Activated naive CD4-positive, alpha-beta T cell treated with anti-CD3 and anti-CD28 coated beads for 36 hours (primary cell): ENCODE data around the gene ZNF782. TPM values are rescaled to one million over a fixed set of nuclear protein-coding genes. Genes with fewer than 3 reads are reported as not detected.
"Not testable (repeated sequence)": the region's sequence is repeated elsewhere in the genome, so short reads cannot be mapped to it uniquely, and the experiment has no call there.

Source experiments
- CTCF ChIA-PET: fragments of 350-600 bp; sonication (Branson Sonifier 250); formaldehyde crosslinking; loops from one replicate; lab custom pipeline; 2021; ENCODE audit warnings: antibody characterized with exemption; lab: Charles Lee
- DNase-seq: peaks from one replicate; pipeline ENCODE4 v3.0.0-alpha.2; 2020
- H3K27ac Mint-ChIP-seq: one replicate; pipeline ENCODE4 v1.8.0; 2021; ENCODE audit warnings: mild to moderate bottlenecking, mixed read lengths
- H3K27me3 Mint-ChIP-seq: one replicate; pipeline ENCODE4 v1.8.0; 2021; ENCODE audit warnings: low read depth, mixed read lengths
- H3K36me3 Mint-ChIP-seq: one replicate; pipeline ENCODE4 v1.8.0; 2021; ENCODE audit warnings: low read depth, mixed read lengths
- H3K4me1 Mint-ChIP-seq: one replicate; pipeline ENCODE4 v1.8.0; 2021; ENCODE audit warnings: low read depth, mixed read lengths
- H3K4me3 Mint-ChIP-seq: one replicate; pipeline ENCODE4 v1.8.0; 2021; ENCODE audit warnings: mild to moderate bottlenecking, moderate library complexity, mixed read lengths
- H3K9me3 Mint-ChIP-seq: one replicate; pipeline ENCODE4 v1.8.0; 2021; ENCODE audit warnings: mixed read lengths
- intact Hi-C: fragments of 100-400 bp; cut with micrococcal nuclease; formaldehyde crosslinking; loops from one replicate; pipeline ENCODE4 v1.15.1; 2023
- total RNA-seq, 2 experiments: library from RNA; stranded (reverse); gene quantifications; one replicate each; pipeline ENCODE4 v1.2.3, GENCODE V29; 2021

The ZNF782 gene
- total RNA-seq, 2 experiments from 2014 or later: 2.2 to 2.8 TPM

- CTCF ChIA-PET: no interaction called here
- no peak overlapping the region for H3K27ac Mint-ChIP-seq
- peaks cover 69% of the 10 kb centered on the region for H3K36me3 Mint-ChIP-seq
- peaks cover 68% of the 10 kb centered on the region for H3K9me3 Mint-ChIP-seq
- H3K4me3 Mint-ChIP-seq: no peak overlapping the region
- H3K27me3 Mint-ChIP-seq: no peaks in the 10 kb centered on the region
- intact Hi-C loops: no loop called here
- DNase-seq: no peak
- H3K4me1 Mint-ChIP-seq: no peaks in the 10 kb centered on the region
These were observed 36.3 kb downstream of the ZNF782 start for GRCh38 chr9:96817973-96818372.

- peaks cover 67% of the 10 kb centered on the region for H3K9me3 Mint-ChIP-seq
- intact Hi-C loops: no loop called here
These were observed 40.7 kb downstream of the ZNF782 start for GRCh38 chr9:96813607-96814006.

GRCh38 chr9:96798959-96799358 lies 55.4 kb downstream of the ZNF782 start:
- Mint-ChIP-seq H3K9me3 (peaks cover 53% of the 10 kb centered on the region), H3K36me3 (peaks cover 54% of the 10 kb centered on the region)
- H3K4me1 Mint-ChIP-seq, H3K4me3 Mint-ChIP-seq, intact Hi-C loops, H3K27ac Mint-ChIP-seq, CTCF ChIA-PET, H3K27me3 Mint-ChIP-seq, DNase-seq: not testable (repeated sequence)

More at GRCh38 chr9:96813607-96814006, 40.7 kb downstream of the ZNF782 start:
- Mint-ChIP-seq H3K27me3 (no peaks in the 10 kb centered on the region), H3K27ac (no peak overlapping the region), H3K4me1 (no peaks in the 10 kb centered on the region), H3K4me3 (no peak overlapping the region), H3K36me3 (peaks cover 40% of the 10 kb centered on the region)
- DNase-seq: no peak
- CTCF ChIA-PET: no interaction called here

GRCh38 chr9:96784021-96784420 lies 70.3 kb downstream of the ZNF782 start:
- Mint-ChIP-seq H3K27me3 (no peaks in the 10 kb centered on the region), H3K9me3 (peaks cover 37% of the 10 kb centered on the region)
- intact Hi-C loops: loop anchor here (10.0 kb wide), 1 partner anchor 1059 kb away; no protein-coding TSS in a partner anchor

GRCh38 chr9:96782235-96782634 lies 72.1 kb downstream of the ZNF782 start:
- no peak overlapping the region for H3K27ac Mint-ChIP-seq
- H3K4me3 Mint-ChIP-seq: no peak overlapping the region

More at GRCh38 chr9:96784021-96784420, 70.3 kb downstream of the ZNF782 start:
- Mint-ChIP-seq H3K4me1 (peaks cover 13% of the 10 kb centered on the region), H3K27ac (no peak overlapping the region), H3K36me3 (peaks cover 23% of the 10 kb centered on the region), H3K4me3 (no peak overlapping the region)
- DNase-seq: no peak
- CTCF ChIA-PET: no interaction called here

GRCh38 chr9:96781552-96781951 lies 72.8 kb downstream of the ZNF782 start:
- Mint-ChIP-seq H3K36me3 (peaks cover 7% of the 10 kb centered on the region), H3K4me3 (no peak overlapping the region), H3K27ac (no peak overlapping the region), H3K4me1 (peaks cover 26% of the 10 kb centered on the region), H3K9me3 (peaks cover 21% of the 10 kb centered on the region), H3K27me3 (no peaks in the 10 kb centered on the region)
- intact Hi-C loops: loop anchor here (10.0 kb wide), 1 partner anchor 1057 kb away; no protein-coding TSS in a partner anchor
- DNase-seq: no peak
- CTCF ChIA-PET: no interaction called here

More at GRCh38 chr9:96782235-96782634, 72.1 kb downstream of the ZNF782 start:
- H3K9me3 Mint-ChIP-seq: peaks cover 25% of the 10 kb centered on the region
- intact Hi-C loops: loop anchor here (1.0 to 10.0 kb wide), 3 partner anchors 280 to 1057 kb away; no protein-coding TSS in a partner anchor
- DNase-seq: peak; percentile 42
- H3K36me3 Mint-ChIP-seq: peaks cover 13% of the 10 kb centered on the region
- H3K27me3 Mint-ChIP-seq: no peaks in the 10 kb centered on the region
- CTCF ChIA-PET: no interaction called here
- H3K4me1 Mint-ChIP-seq: peaks cover 19% of the 10 kb centered on the region

GRCh38 chr9:96779089-96779488 lies 75.2 kb downstream of the ZNF782 start:
- Mint-ChIP-seq H3K27ac (no peak overlapping the region), H3K36me3 (peaks cover 22% of the 10 kb centered on the region), H3K9me3 (peaks cover 12% of the 10 kb centered on the region), H3K4me3 (peak overlapping the region; percentile 52), H3K4me1 (peaks cover 32% of the 10 kb centered on the region), H3K27me3 (no peaks in the 10 kb centered on the region)
- DNase-seq: no peak
- CTCF ChIA-PET: no interaction called here
- intact Hi-C loops: loop anchor here (10.0 kb wide), 1 partner anchor 364 kb away; the partner anchor contains the start of gene ZNF367

GRCh38 chr9:96777426-96777864 lies 76.9 kb downstream of the ZNF782 start:
- H3K9me3 Mint-ChIP-seq: peaks cover 5% of the 10 kb centered on the region
- peak overlapping the region; percentile 100 for H3K4me3 Mint-ChIP-seq
- H3K36me3 Mint-ChIP-seq: peaks cover 34% of the 10 kb centered on the region
- H3K4me1 Mint-ChIP-seq: peaks cover 32% of the 10 kb centered on the region
- intact Hi-C loops: loop anchor here (10.0 kb wide), 1 partner anchor 363 kb away; the partner anchor contains the start of gene ZNF367
- DNase-seq: no peak
- peak overlapping the region; percentile 96 for H3K27ac Mint-ChIP-seq
- no peaks in the 10 kb centered on the region for H3K27me3 Mint-ChIP-seq
- CTCF ChIA-PET: interaction anchor here (0.7 to 1.5 kb wide), 2 partner anchors 79 to 335 kb away, joined by 4 to 6 read pairs; no protein-coding TSS in a partner anchor

- H3K4me1 Mint-ChIP-seq: peaks cover 4% of the 10 kb centered on the region
- peaks cover 85% of the 10 kb centered on the region for H3K36me3 Mint-ChIP-seq
- no peak overlapping the region for H3K27ac Mint-ChIP-seq
- no peaks in the 10 kb centered on the region for H3K27me3 Mint-ChIP-seq
- H3K4me3 Mint-ChIP-seq: no peak overlapping the region
- peaks cover 38% of the 10 kb centered on the region for H3K9me3 Mint-ChIP-seq
- DNase-seq: no peak
- CTCF ChIA-PET: no interaction called here
- intact Hi-C loops: loop anchor here (10.0 kb wide), 1 partner anchor 356 kb away; the partner anchor contains the start of gene ZNF367
These were observed 83.2 kb downstream of the ZNF782 start for GRCh38 chr9:96771124-96771523.

- Mint-ChIP-seq H3K9me3 (peaks cover 44% of the 10 kb centered on the region), H3K4me3 (no peak overlapping the region)
- CTCF ChIA-PET: no interaction called here
These were observed 84.3 kb downstream of the ZNF782 start for GRCh38 chr9:96769989-96770388.

More at GRCh38 chr9:96769989-96770388, 84.3 kb downstream of the ZNF782 start:
- no peak for DNase-seq
- peaks cover 91% of the 10 kb centered on the region for H3K36me3 Mint-ChIP-seq
- H3K27me3 Mint-ChIP-seq: no peaks in the 10 kb centered on the region
- intact Hi-C loops: loop anchor here (10.0 kb wide), 1 partner anchor 355 kb away; the partner anchor contains the start of gene ZNF367
- no peak overlapping the region for H3K27ac Mint-ChIP-seq
- peaks cover 4% of the 10 kb centered on the region for H3K4me1 Mint-ChIP-seq

Other genes starting within 250 kb of the ZNF782 start
- gene CDC14B, start 234.7 kb downstream of the ZNF782 start, total RNA-seq: under 1 TPM; 0.62 to 0.89 TPM
- 1 to 10 TPM; 4.0 to 4.8 TPM for gene PRXL2C, start 199.2 kb downstream of the ZNF782 start, total RNA-seq
- gene ZNF510, start 76.4 kb downstream of the ZNF782 start, total RNA-seq: 1 to 10 TPM; 6.0 TPM
- not detected for gene NUTM2G, start 74.3 kb upstream of the ZNF782 start, total RNA-seq
- gene CTSV, start 184.6 kb upstream of the ZNF782 start, total RNA-seq: 1 to 10 TPM in 1 of 2 experiments, under 1 TPM in 1; 0.95 to 1.2 TPM